Heart right ventricle (tissue), 16 donors: ENCODE data around the gene MFSD2B. TPM values are rescaled to one million over a fixed set of nuclear protein-coding genes. Genes with fewer than 3 reads are reported as not detected.
"Not testable (repeated sequence)": the region's sequence is repeated elsewhere in the genome, so short reads cannot be mapped to it uniquely, and the experiment has no call there.

Source experiments
- ATAC-seq, 8 donors: fragments of 200-7000 bp; cut with Tn5 transposase; one replicate each; pipeline ENCODE4 v1.9.1; 2020; ENCODE audit warnings: mild to moderate bottlenecking in 8 of 8, moderate library complexity in 8 of 8, moderate number of reproducible peaks in 1 of 8
- DNase-seq, 2 donors: peaks; one replicate each; pipeline ENCODE4 v3.0.0-alpha.2; 2020
- H3K27ac ChIP-seq, 10 donors: fragments of 200-600 bp; sonication (generic) in 2 of 10; one replicate each; pipeline versions ENCODE4 v1.5.0 to v1.8.0; 2020 to 2022; ENCODE audit warnings: mild to moderate bottlenecking in 3 of 10
- H3K27me3 ChIP-seq, 7 donors: fragments of 200-600 bp; one replicate each; pipeline ENCODE4 v1.8.0; 2021 to 2022; ENCODE audit warnings: mild to moderate bottlenecking in 2 of 7
- H3K36me3 ChIP-seq, 9 donors: fragments of 200-600 bp; sonication (generic) in 1 of 9; one replicate each; pipeline versions ENCODE4 v1.5.0 to v1.8.0; 2020 to 2022; ENCODE audit warnings: mild to moderate bottlenecking in 2 of 9
- H3K4me1 ChIP-seq, 9 donors: fragments of 200-600 bp; sonication (generic) in 1 of 9; one replicate each; pipeline versions ENCODE4 v1.5.0 to v1.8.0; 2020 to 2022; ENCODE audit warnings: mild to moderate bottlenecking in 4 of 9
- H3K4me3 ChIP-seq, 10 donors: fragments of 200-600 bp; sonication (generic) in 2 of 10; one replicate each; pipeline versions ENCODE4 v1.5.0 to v1.8.0; 2020 to 2022; ENCODE audit warnings: mild to moderate bottlenecking in 7 of 10, moderate library complexity in 2 of 10
- H3K9me3 ChIP-seq, 11 donors: fragments of 200-600 bp in 10 of 11; sonication (generic) in 2 of 11; one replicate each; pipeline versions ENCODE4 v1.5.0 to v1.8.0; 2013 to 2022; ENCODE audit warnings: mild to moderate bottlenecking in 2 of 11, control low read depth in 1 of 11, moderate library complexity in 1 of 11
- WGBS, 2 donors: extraction: QIAGEN DNeasy Blood & Tissue Kit; methylation state at CpG; one replicate each; pipeline ENCODE4 v1.1.7; 2013; ENCODE audit warnings: inconsistent platforms in 1 of 2; 5-methylcytosine and 5-hydroxymethylcytosine counted together
- intact Hi-C, 10 donors: fragments of 100-400 bp; cut with DNase I; formaldehyde crosslinking; loops; one replicate each; pipeline versions ENCODE4 v1.11.1 to v1.14.2; 2022
- polyA plus RNA-seq, 2 donors: library from polyadenylated mRNA; stranded (reverse); fragments of 200-250 nt; gene quantifications; one replicate each; pipeline ENCODE4 v1.2.3, GENCODE V29; 2013
- total RNA-seq, 10 donors: library from RNA; stranded (reverse); fragmentation: NEBNext Ultra II Directional in 3 of 10; extraction: Animal tissue kit (Norgen Biotek cat#: 25700) in 3 of 10; gene quantifications; one replicate each; pipeline versions ENCODE4 v1.2.1 to v1.2.4, GENCODE V29; 2021 to 2023
- TF ChIP-seq, protein P1 (sequence below), 9 donors: fragments of 200-600 bp; sonication (generic) in 2 of 9; IDR thresholded peaks; one replicate each; pipeline versions ENCODE4 v1.5.0 to v1.8.0; 2021 to 2022; ENCODE audit warnings: antibody characterized with exemption in 9 of 9, mild to moderate bottlenecking in 5 of 9, moderate library complexity in 1 of 9
- donor health status: Arrhythmogenic right ventricular cardiomyopathy.
- donor health status: ischemic (EF 13 %, LVEDD 7.1; RV severe dilation, severe dysfunction).
- donor health status: healthy with polysubstance abuse.
- donor health status: DM: no; HTN: yes; CAD: no.
- donor health status: DM: no; HTN: no; CAD: no.
- donor health status: ischemic (EF 25% LVEDD 6.9; RV normal size, moderate dysfunction).
- donor health status: ischemic (EF 25% LVEDD 5.7; RV mildly dilated, moderate dysfunction).
- donor health status: healthy.
- donor health status: DM: yes; HTN: yes; CAD: no.
- donor health status: Ischemic cardiomyopathy.
- donor health status: ischemic (EF 35%, LVEDD 5.7; RV mildly dilated, moderate dysfunction).
- donor health status: nonischemic (EF 11% LVEDD 7.7; RV severe dilation, severe dysfunction).
- donor health status: DM: yes; HTN: yes; CAD: no.
- donor health status: PGD.
- donor health status: ischemic (EF 29% LVEDD 5.4; RV normal size, mild dysfunction).
- donor health status: nonischemic (EF 23%, LVEDD 6.1; RV moderate dilation, normal function).

Gene MFSD2B
- total and polyA plus RNA-seq, 12 donors: 0.07 to 0.66 (median 0.26) TPM; not detected in 6

DNA sequence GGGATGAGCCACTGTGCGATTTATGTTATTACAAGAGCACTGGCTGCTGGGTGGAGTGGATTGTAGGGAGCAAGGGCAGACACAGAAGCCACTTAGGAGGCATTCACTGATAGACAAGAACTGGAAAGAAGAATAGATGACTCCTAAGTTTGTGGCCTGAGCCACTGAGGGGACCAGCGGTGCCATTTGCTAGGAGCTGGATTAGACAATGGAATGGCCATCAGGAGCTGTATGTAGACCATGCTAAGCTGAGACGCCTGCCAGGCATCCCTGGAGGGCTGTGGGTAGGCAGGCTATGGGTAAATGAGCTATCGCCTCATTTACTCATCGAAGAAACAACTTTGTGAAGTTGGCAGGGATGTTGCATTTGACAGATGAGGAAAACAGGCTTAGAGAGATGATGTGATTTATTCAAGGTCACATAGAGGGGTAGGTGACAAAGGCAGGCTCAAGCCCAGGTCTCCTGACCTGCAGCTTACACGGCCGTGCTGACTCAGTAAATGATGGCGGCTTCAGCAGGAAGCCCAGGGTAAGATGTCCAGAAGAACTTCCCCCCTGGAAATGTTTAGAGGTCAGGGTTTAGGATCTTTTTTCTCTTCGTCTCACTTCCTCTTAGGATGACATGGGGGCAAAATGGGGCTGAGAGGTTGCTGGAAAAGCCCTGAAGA lies 2.8 kb downstream of the MFSD2B start:
- TF ChIP-seq, protein P1, sequence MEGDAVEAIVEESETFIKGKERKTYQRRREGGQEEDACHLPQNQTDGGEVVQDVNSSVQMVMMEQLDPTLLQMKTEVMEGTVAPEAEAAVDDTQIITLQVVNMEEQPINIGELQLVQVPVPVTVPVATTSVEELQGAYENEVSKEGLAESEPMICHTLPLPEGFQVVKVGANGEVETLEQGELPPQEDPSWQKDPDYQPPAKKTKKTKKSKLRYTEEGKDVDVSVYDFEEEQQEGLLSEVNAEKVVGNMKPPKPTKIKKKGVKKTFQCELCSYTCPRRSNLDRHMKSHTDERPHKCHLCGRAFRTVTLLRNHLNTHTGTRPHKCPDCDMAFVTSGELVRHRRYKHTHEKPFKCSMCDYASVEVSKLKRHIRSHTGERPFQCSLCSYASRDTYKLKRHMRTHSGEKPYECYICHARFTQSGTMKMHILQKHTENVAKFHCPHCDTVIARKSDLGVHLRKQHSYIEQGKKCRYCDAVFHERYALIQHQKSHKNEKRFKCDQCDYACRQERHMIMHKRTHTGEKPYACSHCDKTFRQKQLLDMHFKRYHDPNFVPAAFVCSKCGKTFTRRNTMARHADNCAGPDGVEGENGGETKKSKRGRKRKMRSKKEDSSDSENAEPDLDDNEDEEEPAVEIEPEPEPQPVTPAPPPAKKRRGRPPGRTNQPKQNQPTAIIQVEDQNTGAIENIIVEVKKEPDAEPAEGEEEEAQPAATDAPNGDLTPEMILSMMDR (IDR thresholded peaks at IDR 0.05): no peak
- ATAC-seq: no peak
- H3K36me3 ChIP-seq: no peaks in the 10 kb centered on the region
- H3K27ac ChIP-seq: no peak overlapping the region
- 76 to 81% methylated on average over 9 of the region's 9 CpGs for WGBS, 2 donors
- no peak for DNase-seq
- H3K4me1 ChIP-seq: peaks cover 0 to 17% (median 12%) of the 10 kb centered on the region in 9 donors
- H3K27me3 ChIP-seq: peaks cover 13 to 45% (median 27%) of the 10 kb centered on the region in 7 donors
- no peaks in the 10 kb centered on the region for H3K9me3 ChIP-seq
- no peak overlapping the region for H3K4me3 ChIP-seq
- intact Hi-C loops: no loop called here

DNA sequence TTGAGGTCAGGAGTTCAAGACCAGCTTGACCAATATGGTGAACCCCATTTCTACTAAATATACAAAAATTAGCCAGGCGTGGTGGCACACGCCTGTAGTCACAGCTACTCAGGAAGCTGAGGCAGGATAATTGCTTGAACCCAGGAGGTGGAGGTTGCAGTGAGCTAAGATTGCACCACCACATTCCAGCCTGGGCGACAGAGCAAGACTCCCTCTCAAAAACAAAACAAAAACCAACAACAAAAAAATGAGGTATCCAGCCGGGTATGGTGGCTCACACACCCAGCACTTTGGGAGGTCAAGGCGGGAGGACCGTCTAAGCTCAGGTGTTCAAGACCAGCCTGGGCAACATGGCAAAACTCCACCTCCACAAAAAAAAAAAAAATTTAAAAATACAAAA lies 5.0 kb downstream of the MFSD2B start:
- intact Hi-C loops, H3K27ac ChIP-seq, H3K9me3 ChIP-seq, DNase-seq, H3K36me3 ChIP-seq, ATAC-seq, H3K4me3 ChIP-seq: not testable (repeated sequence)
- Histone ChIP-seq H3K27me3 (peaks cover 7 to 28% (median 19%) of the 10 kb centered on the region in 7 donors), H3K4me1 (peaks cover 0 to 10% (median 7%) of the 10 kb centered on the region in 9 donors)
- WGBS, 2 donors: 92 to 97% methylated on average over 6 of the region's 6 CpGs

DNA sequence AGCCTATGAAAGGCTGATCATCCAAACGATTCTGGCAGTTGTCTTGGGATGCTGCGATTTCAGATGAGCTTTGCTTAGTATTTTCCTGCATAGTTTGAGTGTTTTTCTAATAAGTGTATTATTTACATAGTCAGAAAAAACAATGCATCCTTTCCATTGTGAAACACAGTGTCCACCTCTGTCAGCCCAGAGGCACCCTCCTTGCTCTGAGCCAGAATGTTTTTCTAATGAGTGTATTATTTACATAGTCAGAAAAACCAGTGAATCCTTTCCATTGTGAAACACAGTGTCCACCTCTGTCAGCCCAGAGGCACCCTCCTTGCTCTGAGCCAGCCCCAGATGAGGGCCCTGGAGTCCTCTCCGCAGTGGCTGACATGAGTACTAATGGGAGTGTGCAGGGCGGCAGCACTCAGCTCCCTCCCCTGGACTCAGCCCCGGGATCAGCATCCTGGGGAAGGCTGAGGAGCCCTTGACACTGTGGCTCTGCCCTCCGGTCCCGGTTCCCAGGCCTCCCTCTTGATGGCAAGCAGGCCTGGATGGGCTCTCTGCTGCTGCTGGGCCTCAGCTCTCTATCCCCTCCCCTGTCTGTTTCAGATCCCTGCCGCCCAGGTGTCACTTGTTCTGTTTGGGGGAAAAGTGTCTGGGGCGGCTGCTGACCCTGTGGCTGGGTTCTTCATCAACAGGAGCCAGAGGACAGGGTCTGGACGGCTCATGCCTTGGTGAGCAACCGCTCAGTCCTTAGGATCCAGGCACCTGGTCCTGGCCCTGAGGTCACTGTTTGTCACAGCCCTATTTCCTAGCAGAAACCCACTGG lies 5.9 kb downstream of the MFSD2B start:
- ATAC-seq: no peak
- WGBS, 2 donors: 74% methylated on average over 11 of the region's 11 CpGs
- H3K4me3 ChIP-seq: no peak overlapping the region
- no peak overlapping the region for H3K27ac ChIP-seq
- TF ChIP-seq, protein P1 (IDR thresholded peaks at IDR 0.05): no peak
- no peak for DNase-seq
- peaks cover 0 to 2% (median 0%) of the 10 kb centered on the region in 9 donors for H3K4me1 ChIP-seq
- H3K9me3 ChIP-seq: no peaks in the 10 kb centered on the region
- no peaks in the 10 kb centered on the region for H3K36me3 ChIP-seq
- peaks cover 0 to 19% (median 10%) of the 10 kb centered on the region in 7 donors for H3K27me3 ChIP-seq
- intact Hi-C loops: no loop called here

DNA sequence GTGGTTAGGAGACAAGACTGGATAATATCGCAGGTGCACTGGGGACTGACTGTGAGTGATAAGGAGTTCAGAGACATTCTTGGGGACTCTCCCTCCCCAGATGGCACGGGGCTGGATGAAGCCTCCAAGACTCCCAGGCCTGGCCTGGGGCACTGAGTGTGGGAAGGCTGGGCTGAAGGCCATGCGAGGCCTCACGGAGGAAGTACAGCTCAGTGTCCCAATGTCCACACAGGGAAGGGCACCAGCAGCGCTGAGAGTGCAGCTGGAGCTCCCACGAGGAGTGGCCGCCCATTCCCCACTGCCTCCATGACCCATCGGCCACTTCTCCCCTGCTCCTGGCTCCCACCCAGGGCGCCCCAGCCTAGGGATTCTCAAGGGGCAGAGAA lies 6.5 kb downstream of the MFSD2B start:
- H3K27ac ChIP-seq: no peak overlapping the region
- DNase-seq: no peak
- peaks cover 0 to 13% (median 5%) of the 10 kb centered on the region in 7 donors for H3K27me3 ChIP-seq
- H3K4me3 ChIP-seq: no peak overlapping the region
- no peaks in the 10 kb centered on the region for H3K9me3 ChIP-seq
- TF ChIP-seq, protein P1 (IDR thresholded peaks at IDR 0.05): no peak
- H3K36me3 ChIP-seq: no peaks in the 10 kb centered on the region
- intact Hi-C loops: no loop called here
- WGBS, 2 donors: 80 to 85% methylated on average over 9 of the region's 9 CpGs
- ATAC-seq: peak in 1 of 8 donors; percentile 23
- H3K4me1 ChIP-seq: no peaks in the 10 kb centered on the region
